Body of pancreas (tissue), 4 donors: ENCODE measurements around the gene PARP3.

Experiments
- POLR2A ChIP-seq, 3 donors: fragments of 450-650 bp; IDR thresholded peaks; one replicate each; pipeline ENCODE4 v1.6.1; 2016; ENCODE audit warnings: antibody characterized with exemption in 3 of 3, mild to moderate bottlenecking in 2 of 3
- TF ChIP-seq, protein P1 (sequence below), 7 experiments: fragments of 450-650 bp in 4 of 7; fragments of 200-600 bp in 3 of 7; sonication (generic) in 3 of 7; IDR thresholded peaks; one replicate each; pipeline ENCODE4 v1.5.1; 2016 to 2019; ENCODE audit warnings: antibody characterized with exemption in 7 of 7

DNA sequence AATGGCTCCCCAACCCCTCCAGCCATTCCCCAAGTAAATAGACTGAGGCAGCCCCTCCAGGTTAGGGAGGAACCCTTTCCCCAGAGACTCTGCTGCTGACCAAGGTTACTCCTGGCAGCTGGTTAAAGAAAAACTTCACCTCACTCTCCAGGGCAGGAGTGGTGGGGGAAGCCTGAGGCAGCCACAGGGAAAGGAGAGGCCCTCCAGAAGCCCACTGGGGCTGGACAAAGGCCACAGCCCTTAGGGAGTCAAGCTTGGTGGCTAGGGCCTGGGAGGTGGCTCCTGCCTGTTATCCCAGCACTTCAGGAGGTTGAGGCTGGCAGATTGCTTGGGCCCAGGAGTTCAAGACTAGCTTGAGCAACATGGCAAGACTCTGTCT, 42.1 kb downstream of the PARP3 start:
- TF ChIP-seq, protein P1, sequence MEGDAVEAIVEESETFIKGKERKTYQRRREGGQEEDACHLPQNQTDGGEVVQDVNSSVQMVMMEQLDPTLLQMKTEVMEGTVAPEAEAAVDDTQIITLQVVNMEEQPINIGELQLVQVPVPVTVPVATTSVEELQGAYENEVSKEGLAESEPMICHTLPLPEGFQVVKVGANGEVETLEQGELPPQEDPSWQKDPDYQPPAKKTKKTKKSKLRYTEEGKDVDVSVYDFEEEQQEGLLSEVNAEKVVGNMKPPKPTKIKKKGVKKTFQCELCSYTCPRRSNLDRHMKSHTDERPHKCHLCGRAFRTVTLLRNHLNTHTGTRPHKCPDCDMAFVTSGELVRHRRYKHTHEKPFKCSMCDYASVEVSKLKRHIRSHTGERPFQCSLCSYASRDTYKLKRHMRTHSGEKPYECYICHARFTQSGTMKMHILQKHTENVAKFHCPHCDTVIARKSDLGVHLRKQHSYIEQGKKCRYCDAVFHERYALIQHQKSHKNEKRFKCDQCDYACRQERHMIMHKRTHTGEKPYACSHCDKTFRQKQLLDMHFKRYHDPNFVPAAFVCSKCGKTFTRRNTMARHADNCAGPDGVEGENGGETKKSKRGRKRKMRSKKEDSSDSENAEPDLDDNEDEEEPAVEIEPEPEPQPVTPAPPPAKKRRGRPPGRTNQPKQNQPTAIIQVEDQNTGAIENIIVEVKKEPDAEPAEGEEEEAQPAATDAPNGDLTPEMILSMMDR (IDR thresholded peaks at IDR 0.05): no peak
- no peak for TF ChIP-seq POLR2A (IDR thresholded peaks at IDR 0.05)
